ENCODE data around the gene AARS2. TPM values are rescaled to one million over a fixed set of nuclear protein-coding genes. Genes with fewer than 3 reads are reported as not detected.

Gene AARS2
- total and polyA plus RNA-seq, 9 of the 15 experiments (the other 6 are each of a cell fraction or from before 2014, with no cell fraction given), result 0.97 to 34.0 (median 18.3) TPM

GRCh38 chr6:44257025-44257752 lies 56.0 kb downstream of the AARS2 start, which contains the start of gene SLC35B2 (continued):
- TF ChIP-seq HNRNPLL (IDR thresholded peaks at IDR 0.05; ENCODE audit: low read depth, low read length, poor library complexity, severe bottlenecking) (no peak), MXD1 (CRISPR knock-in tag; IDR thresholded peaks at IDR 0.05; ENCODE audit: borderline replicate concordance, poor library complexity, severe bottlenecking) (peak; percentile 85), SRF (CRISPR knock-in tag; IDR thresholded peaks at IDR 0.05) (no peak), TCFL5 (CRISPR knock-in tag; conservative IDR thresholded peaks at IDR 0.05) (no peak), YY1 (IDR thresholded peaks at IDR 0.05; ENCODE audit: borderline replicate concordance in 1 of 3, control insufficient read depth in 1 of 3, extremely low read depth in 1 of 3, insufficient read depth in 3 of 3, insufficient read length in 1 of 3, insufficient replicate concordance in 2 of 3, low read depth in 1 of 3, low read length in 2 of 3) (peak in 1 of 3 experiments; percentile 80), THRB (CRISPR knock-in tag; conservative IDR thresholded peaks at IDR 0.05) (no peak), ERF (CRISPR knock-in tag; IDR thresholded peaks at IDR 0.05) (0 out of 2 replicates have a peak, but pooled peaks have one; percentile 11), HNRNPK (IDR thresholded peaks at IDR 0.05; ENCODE audit: low read depth, low read length, poor library complexity, severe bottlenecking) (no peak), EHMT2 (IDR thresholded peaks at IDR 0.05) (no peak), ZNF121 (CRISPR knock-in tag; conservative IDR thresholded peaks at IDR 0.05) (no peak), KHSRP (IDR thresholded peaks at IDR 0.05) (no peak), BMI1 (IDR thresholded peaks at IDR 0.05; ENCODE audit: low read length) (no peak), MEF2A (IDR thresholded peaks at IDR 0.05; ENCODE audit: control insufficient read depth, low read depth, low read length) (no peak), VEZF1 (CRISPR knock-in tag; IDR thresholded peaks at IDR 0.05) (peak; percentile 98), TAF7 (tag; IDR thresholded peaks at IDR 0.05) (0 out of 2 replicates have a peak, but pooled peaks have one; percentile 4), MCM7 (IDR thresholded peaks at IDR 0.05) (no peak), SMARCB1 (IDR thresholded peaks at IDR 0.05; ENCODE audit: insufficient read length, low read depth) (no peak), ZNF444 (CRISPR knock-in tag; IDR thresholded peaks at IDR 0.05) (no peak), ZNF174 (CRISPR knock-in tag; IDR thresholded peaks at IDR 0.05) (no peak)
- TF ChIP-seq, protein P1, sequence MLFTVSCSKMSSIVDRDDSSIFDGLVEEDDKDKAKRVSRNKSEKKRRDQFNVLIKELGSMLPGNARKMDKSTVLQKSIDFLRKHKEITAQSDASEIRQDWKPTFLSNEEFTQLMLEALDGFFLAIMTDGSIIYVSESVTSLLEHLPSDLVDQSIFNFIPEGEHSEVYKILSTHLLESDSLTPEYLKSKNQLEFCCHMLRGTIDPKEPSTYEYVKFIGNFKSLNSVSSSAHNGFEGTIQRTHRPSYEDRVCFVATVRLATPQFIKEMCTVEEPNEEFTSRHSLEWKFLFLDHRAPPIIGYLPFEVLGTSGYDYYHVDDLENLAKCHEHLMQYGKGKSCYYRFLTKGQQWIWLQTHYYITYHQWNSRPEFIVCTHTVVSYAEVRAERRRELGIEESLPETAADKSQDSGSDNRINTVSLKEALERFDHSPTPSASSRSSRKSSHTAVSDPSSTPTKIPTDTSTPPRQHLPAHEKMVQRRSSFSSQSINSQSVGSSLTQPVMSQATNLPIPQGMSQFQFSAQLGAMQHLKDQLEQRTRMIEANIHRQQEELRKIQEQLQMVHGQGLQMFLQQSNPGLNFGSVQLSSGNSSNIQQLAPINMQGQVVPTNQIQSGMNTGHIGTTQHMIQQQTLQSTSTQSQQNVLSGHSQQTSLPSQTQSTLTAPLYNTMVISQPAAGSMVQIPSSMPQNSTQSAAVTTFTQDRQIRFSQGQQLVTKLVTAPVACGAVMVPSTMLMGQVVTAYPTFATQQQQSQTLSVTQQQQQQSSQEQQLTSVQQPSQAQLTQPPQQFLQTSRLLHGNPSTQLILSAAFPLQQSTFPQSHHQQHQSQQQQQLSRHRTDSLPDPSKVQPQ (CRISPR knock-in tag; IDR thresholded peaks at IDR 0.05; ENCODE audit: borderline replicate concordance), result peak; percentile 93
